Sciatic nerve (tissue), 1 donor: ENCODE measurements around the gene CLEC1B. TPM values are rescaled to one million over a fixed set of nuclear protein-coding genes. Genes with fewer than 3 reads are reported as not detected.

Experiments
- total RNA-seq: library from RNA; stranded (reverse); fragmentation: NEBNext Ultra II Directional; extraction: Animal tissue kit (Norgen Biotek cat#: 25700); gene quantifications from one replicate; pipeline ENCODE4 v1.2.1, GENCODE V29; 2021
- donor health status: DM: no; HTN: no; CAD: no.

The CLEC1B gene
- total RNA-seq, 1 donor from 2014 or later, result not detected

Other genes with a start within 250 kb of the CLEC1B start
- 10.9 TPM for gene CD69, start 238.2 kb downstream of the CLEC1B start, total RNA-seq
- gene KLRF1, start 171.6 kb downstream of the CLEC1B start, total RNA-seq, result 1.8 TPM
- 32.6 TPM for gene CLEC2B, start 129.8 kb downstream of the CLEC1B start, total RNA-seq
- not detected for gene KLRF2, start 117.6 kb downstream of the CLEC1B start, total RNA-seq
- gene CLEC2A, start 66.8 kb downstream of the CLEC1B start, total RNA-seq, result not detected
- 2.0 TPM for gene CLEC12A, start 27.7 kb downstream of the CLEC1B start, total RNA-seq
- gene CLEC12B, start 11.5 kb upstream of the CLEC1B start, total RNA-seq, result not detected
- 2.3 TPM for gene CLEC9A, start 31.6 kb upstream of the CLEC1B start, total RNA-seq
- 13.7 TPM for gene CLEC1A, start 99.9 kb upstream of the CLEC1B start, total RNA-seq
- gene CLEC7A, start 131.1 kb upstream of the CLEC1B start, total RNA-seq, result 32.4 TPM
- gene OLR1, start 173.0 kb upstream of the CLEC1B start, total RNA-seq, result 33.1 TPM
- 0.45 TPM for gene TMEM52B, start 179.9 kb upstream of the CLEC1B start, total RNA-seq
- gene GABARAPL1, start 213.8 kb upstream of the CLEC1B start, total RNA-seq, result 167 TPM